H1 (cell line): ENCODE measurements around the gene ACSL6. TPM values are rescaled to one million over a fixed set of nuclear protein-coding genes. Genes with fewer than 3 reads are reported as not detected.

Experiments
- CTCF ChIA-PET: fragments of 300-600 bp; sonication (Branson Sonifier 250); formaldehyde crosslinking; loops from one replicate; lab custom pipeline; 2021; ENCODE audit not compliant: partially characterized antibody; lab: Charles Lee
- POLR2A ChIA-PET: fragments of 300-600 bp; sonication (Branson Sonifier 250); formaldehyde crosslinking; loops from one replicate; lab custom pipeline; 2021; ENCODE audit warnings: inconsistent platforms; ENCODE audit not compliant: partially characterized antibody; lab: Charles Lee
- DNase-seq, 2 experiments: peaks; one replicate each; pipeline versions ENCODE4 v3.0.0 to v3.0.0-alpha.2; 2010 to 2022; ENCODE audit warnings: low spot score in 2 of 2, low read depth in 1 of 2, mixed read lengths in 1 of 2
- FAIRE-seq: peaks from 2 replicates; lab custom pipeline; 2011; peaks lifted over from hg19 to GRCh38; lab: Jason Lieb, UNC
- H2AFZ ChIP-seq: 2 replicates; pipeline ENCODE4 v1.8.1; 2012; ENCODE audit warnings: low read length, inconsistent platforms
- H2AK5ac ChIP-seq: 2 replicates; pipeline ENCODE4 v1.6.1; 2013; ENCODE audit warnings: low read depth, low read length
- H2BK120ac ChIP-seq: replicated peaks from 2 replicates; pipeline ENCODE3; 2013; ENCODE audit warnings: low read depth, low read length, inconsistent platforms
- H2BK12ac ChIP-seq: 2 replicates; pipeline ENCODE4 v1.6.1; 2013; ENCODE audit warnings: low read depth, low read length
- H2BK15ac ChIP-seq: 2 replicates; pipeline ENCODE4 v1.6.1; 2013; ENCODE audit warnings: low read length
- H2BK20ac ChIP-seq: 2 replicates; pipeline ENCODE4 v1.6.1; 2013; ENCODE audit warnings: low read length
- H2BK5ac ChIP-seq: 2 replicates; pipeline ENCODE4 v1.6.1; 2013; ENCODE audit warnings: low read depth, low read length
- H3K14ac ChIP-seq: 2 replicates; pipeline ENCODE4 v1.6.1; 2013; ENCODE audit warnings: inconsistent platforms; ENCODE audit not compliant: insufficient read length
- H3K18ac ChIP-seq: 2 replicates; pipeline ENCODE4 v1.6.1; 2013; ENCODE audit warnings: low read length; ENCODE audit errors: extremely low read depth
- H3K23ac ChIP-seq: 2 replicates; pipeline ENCODE4 v1.6.1; 2013; ENCODE audit warnings: inconsistent platforms; ENCODE audit not compliant: insufficient read length
- H3K23me2 ChIP-seq: 2 replicates; pipeline ENCODE4 v1.6.1; 2013; ENCODE audit warnings: low read depth, low read length
- H3K27ac ChIP-seq: 2 replicates; pipeline ENCODE4 v1.6.1; 2011; ENCODE audit warnings: low read depth, low read length, inconsistent platforms
- H3K27me3 ChIP-seq, 4 experiments: replicated peaks in 1 of 4; 1 replicate in 1 of 4; 2 replicates in 3 of 4; pipeline versions ENCODE4 v1.6.1 to v1.8.1; 2011 to 2013; ENCODE audit warnings: low read length in 3 of 4, mild to moderate bottlenecking in 3 of 4, inconsistent platforms in 2 of 4, mixed read lengths in 2 of 4, moderate library complexity in 1 of 4; ENCODE audit not compliant: control insufficient read depth in 3 of 4, insufficient read depth in 3 of 4; ENCODE audit errors: extremely low read depth in 1 of 4
- H3K36me3 ChIP-seq, 4 experiments: 2 replicates each; pipeline versions ENCODE4 v1.6.1 to v1.8.1; 2011 to 2013; ENCODE audit warnings: mild to moderate bottlenecking in 4 of 4, low read length in 3 of 4, moderate library complexity in 2 of 4, control low read depth in 1 of 4, inconsistent platforms in 1 of 4; ENCODE audit not compliant: insufficient read depth in 4 of 4, control insufficient read depth in 2 of 4
- H3K4ac ChIP-seq: replicated peaks from 2 replicates; pipeline ENCODE3; 2013; ENCODE audit warnings: low read length, low read depth, mixed read lengths, inconsistent platforms; ENCODE audit not compliant: insufficient read length
- H3K4me1 ChIP-seq, 4 experiments: replicated peaks in 1 of 4; 1 replicate in 1 of 4; 2 replicates in 3 of 4; pipeline versions ENCODE4 v1.6.1 to v1.8.1; 2011 to 2013; ENCODE audit warnings: low read length in 3 of 4, inconsistent platforms in 2 of 4, mixed read lengths in 1 of 4; ENCODE audit not compliant: insufficient read depth in 4 of 4, control insufficient read depth in 3 of 4
- H3K4me2 ChIP-seq, 2 experiments: 2 replicates each; pipeline versions ENCODE4 v1.6.1 to v1.8.1; 2011 to 2013; ENCODE audit warnings: low read depth in 2 of 2, low read length in 2 of 2, control low read depth in 1 of 2, inconsistent platforms in 1 of 2, mild to moderate bottlenecking in 1 of 2; ENCODE audit not compliant: insufficient read depth in 1 of 2
- H3K4me3 ChIP-seq, 4 experiments: fragments of 200-600, 300-600 bp in 1 of 4; sonication (generic), shearing (Covaris generic), sonication (Bioruptor Twin) in 1 of 4; 2 replicates each; pipeline versions ENCODE4 v1.5.1 to v1.8.1; 2011 to 2016; ENCODE audit warnings: low read length in 4 of 4, low read depth in 3 of 4, control low read depth in 2 of 4, inconsistent platforms in 2 of 4, mild to moderate bottlenecking in 2 of 4, mixed read lengths in 1 of 4, moderate library complexity in 1 of 4; ENCODE audit not compliant: insufficient read depth in 2 of 4; ENCODE audit errors: extremely low read depth in 1 of 4
- H3K56ac ChIP-seq: replicated peaks from 2 replicates; pipeline ENCODE3; 2013; ENCODE audit warnings: low read depth, mild to moderate bottlenecking, mixed read lengths, low read length, inconsistent platforms; ENCODE audit not compliant: insufficient read length
- H3K79me1 ChIP-seq: 2 replicates; pipeline ENCODE4 v1.6.1; 2013; ENCODE audit warnings: low read depth, low read length, control low read depth
- H3K79me2 ChIP-seq, 2 experiments: 2 replicates each; pipeline versions ENCODE4 v1.6.1 to v1.8.1; 2012 to 2013; ENCODE audit warnings: low read length in 2 of 2, mild to moderate bottlenecking in 2 of 2, inconsistent platforms in 1 of 2; ENCODE audit not compliant: insufficient read depth in 2 of 2, control insufficient read depth in 1 of 2
- H3K9ac ChIP-seq, 4 experiments: replicated peaks in 1 of 4; 1 replicate in 1 of 4; 2 replicates in 3 of 4; pipeline versions ENCODE4 v1.6.1 to v1.8.1; 2011 to 2013; ENCODE audit warnings: low read depth in 3 of 4, low read length in 3 of 4, control low read depth in 2 of 4, mild to moderate bottlenecking in 2 of 4, moderate library complexity in 2 of 4, inconsistent platforms in 1 of 4; ENCODE audit errors: extremely low read depth in 1 of 4
- H3K9me3 ChIP-seq, 2 experiments: 2 replicates each; pipeline versions ENCODE4 v1.6.1 to v1.8.1; 2012 to 2013; ENCODE audit warnings: mild to moderate bottlenecking in 2 of 2, moderate library complexity in 2 of 2, control low read depth in 1 of 2, inconsistent platforms in 1 of 2, low read depth in 1 of 2, low read length in 1 of 2, mixed read lengths in 1 of 2; ENCODE audit not compliant: insufficient read depth in 2 of 2
- H4K20me1 ChIP-seq, 2 experiments: replicated peaks in 1 of 2; 2 replicates each; pipeline versions ENCODE3 to v1.8.1; 2011 to 2013; ENCODE audit warnings: inconsistent platforms in 2 of 2, low read length in 2 of 2, mild to moderate bottlenecking in 1 of 2; ENCODE audit not compliant: insufficient read depth in 2 of 2, control insufficient read depth in 1 of 2
- H4K5ac ChIP-seq: 2 replicates; pipeline ENCODE4 v1.6.1; 2013; ENCODE audit warnings: low read length, low read depth, mixed read lengths, inconsistent platforms; ENCODE audit not compliant: insufficient read length
- H4K8ac ChIP-seq: 2 replicates; pipeline ENCODE4 v1.8.0; 2013; ENCODE audit warnings: mild to moderate bottlenecking, moderate library complexity, low read length, inconsistent platforms; ENCODE audit not compliant: insufficient read depth; ENCODE audit errors: extremely low read depth
- H4K91ac ChIP-seq: replicated peaks from 2 replicates; pipeline ENCODE3; 2013; ENCODE audit warnings: low read length, mixed read lengths, inconsistent platforms; ENCODE audit not compliant: insufficient read length
- BCL11A ChIP-seq, 2 experiments: IDR thresholded peaks; one replicate each; pipeline ENCODE4 v1.6.1; 2011; ENCODE audit warnings: low read depth in 2 of 2, low read length in 2 of 2, mild to moderate bottlenecking in 2 of 2
- CBX5 ChIP-seq: fragments of 300-800, 300-1000 bp; sonication (generic); IDR thresholded peaks from 2 replicates; pipeline ENCODE4 v1.7.1; 2016; ENCODE audit warnings: antibody characterized with exemption, low read length, low read depth
- CHD1 ChIP-seq: IDR thresholded peaks from 2 replicates; pipeline ENCODE4 v1.6.1; 2012; ENCODE audit warnings: low read depth, low read length, improper control_type of control experiment
- CREB1 ChIP-seq: IDR thresholded peaks from 2 replicates; pipeline ENCODE4 v1.6.1; 2012; ENCODE audit warnings: inconsistent platforms
- E2F6 ChIP-seq: IDR thresholded peaks from 2 replicates; pipeline ENCODE4 v1.6.1; 2012; ENCODE audit warnings: inconsistent platforms
- EZH2 ChIP-seq: fragments of 200-600 bp; sonication (generic); IDR thresholded peaks from 2 replicates; pipeline ENCODE4 v1.7.1; 2012; ENCODE audit warnings: low read depth, mild to moderate bottlenecking, moderate library complexity, low read length, inconsistent platforms; ENCODE audit not compliant: severe bottlenecking
- HDAC6 ChIP-seq: IDR thresholded peaks from one replicate; pipeline ENCODE4 v1.7.1; 2012; ENCODE audit warnings: low read depth, mild to moderate bottlenecking, inconsistent platforms, low read length, moderate library complexity
- JUND ChIP-seq: IDR thresholded peaks from 2 replicates; pipeline ENCODE4 v1.6.1; 2011; ENCODE audit warnings: mild to moderate bottlenecking, improper control_type of control experiment, low read length
- PHF8 ChIP-seq: fragments of 200-600 bp; sonication (generic); conservative IDR thresholded peaks from 2 replicates; pipeline ENCODE4 v1.7.1; 2012; ENCODE audit warnings: low read depth, mild to moderate bottlenecking, inconsistent platforms, low read length, moderate library complexity
- RFX5 ChIP-seq: IDR thresholded peaks from 2 replicates; pipeline ENCODE4 v1.6.1; 2011; ENCODE audit warnings: low read depth, low read length, improper control_type of control experiment, borderline replicate concordance
- SIX5 ChIP-seq: IDR thresholded peaks from 2 replicates; pipeline ENCODE4 v1.6.1; 2011; ENCODE audit warnings: mild to moderate bottlenecking, low read depth, low read length
- SP4 ChIP-seq: IDR thresholded peaks from 2 replicates; pipeline ENCODE4 v1.6.1; 2012; ENCODE audit warnings: low read length, inconsistent platforms
- SRF ChIP-seq: IDR thresholded peaks from 2 replicates; pipeline ENCODE4 v1.6.1; 2011; ENCODE audit warnings: mild to moderate bottlenecking, low read depth, low read length, moderate library complexity
- TCF12 ChIP-seq: IDR thresholded peaks from 2 replicates; pipeline ENCODE4 v1.6.1; 2011; ENCODE audit warnings: low read depth, mild to moderate bottlenecking, low read length
- YY1 ChIP-seq: IDR thresholded peaks from 2 replicates; pipeline ENCODE4 v1.6.1; 2011; ENCODE audit warnings: low read depth, mild to moderate bottlenecking, low read length
- WGBS, 2 experiments: shearing (Covaris generic) in 1 of 2; methylation state at CpG; one replicate each; pipeline versions ENCODE4 v1.1.6 to v1.1.7; 2013 to 2015; ENCODE audit warnings: low lambda C conversion rate in 2 of 2, mixed read lengths in 2 of 2, inconsistent platforms in 1 of 2, low coverage in 1 of 2, missing lambda C conversion rate in 1 of 2; ENCODE audit not compliant: insufficient replicate concordance in 2 of 2, insufficient coverage in 1 of 2, insufficient read length in 1 of 2; ENCODE audit errors: extremely low coverage in 1 of 2, missing lambda C conversion rate in 1 of 2; 5-methylcytosine and 5-hydroxymethylcytosine counted together
- polyA plus RNA-seq, 7 experiments: library from polyadenylated mRNA; depleted of rRNA in 3 of 7; stranded (reverse) in 5 of 7; unstranded in 2 of 7; fragments of >200 nt in 5 of 7; fragments of 200-250 nt in 2 of 7; gene quantifications; 1 replicate in 5 of 7; 2 replicates in 1 of 7; 4 replicates in 1 of 7; pipeline versions ENCODE4 v1.2.1 to v1.2.3, GENCODE V29; 2011 to 2013; ENCODE audit warnings: missing spikeins in 2 of 7, mixed read lengths in 2 of 7
- total RNA-seq: library from RNA; stranded (reverse); fragmentation: NEBNext Ultra II Directional; extraction: Animal tissue kit (Norgen Biotek cat#: 25700); gene quantifications from 2 replicates; pipeline ENCODE4 v1.2.1, GENCODE V29; 2021

The ACSL6 gene
- total and polyA plus RNA-seq, 2 of the 8 experiments (the other 6 are each of a cell fraction or from before 2014, with no cell fraction given), result 2.3 to 2.4 TPM

- H3K18ac ChIP-seq, result no peak overlapping the region
- H2AFZ ChIP-seq, result no peak overlapping the region
- no peaks in the 10 kb centered on the region for H3K79me1 ChIP-seq
- WGBS, 2 experiments, result 79% methylated on average over 4 of the region's 4 CpGs; no CpG with 5 or more reads in 1 of the 2 experiments
- no peak overlapping the region for H3K4ac ChIP-seq
- no peak overlapping the region for H2BK12ac ChIP-seq
- H2BK5ac ChIP-seq, result no peak overlapping the region
- no peak for TF ChIP-seq BCL11A (IDR thresholded peaks at IDR 0.05; ENCODE audit: low read depth in 2 of 2, low read length in 2 of 2)
- TF ChIP-seq TCF12, result no peak
- no peak for TF ChIP-seq SRF
- TF ChIP-seq RFX5, result no peak
- TF ChIP-seq PHF8, result no peak
- no peak for TF ChIP-seq CHD1
- no peak for TF ChIP-seq EZH2
- no peak for TF ChIP-seq YY1
- TF ChIP-seq CBX5, result no peak
- TF ChIP-seq HDAC6, result no peak
- no peak for TF ChIP-seq SIX5
- no peak for TF ChIP-seq JUND
- no peak for TF ChIP-seq SP4
- no peak for TF ChIP-seq CREB1
- TF ChIP-seq E2F6, result no peak
- no peaks in the 10 kb centered on the region for H3K9me3 ChIP-seq
- no peak overlapping the region for H3K56ac ChIP-seq
- no peak overlapping the region for H2BK20ac ChIP-seq
- no peak overlapping the region for H3K4me3 ChIP-seq
- ChIA-PET POLR2A (no interaction called here), CTCF (no interaction called here)
- H4K20me1 ChIP-seq, result no peaks in the 10 kb centered on the region
- no peaks in the 10 kb centered on the region for H3K27me3 ChIP-seq
- no peak overlapping the region for H3K4me2 ChIP-seq
- no peak overlapping the region for H2BK120ac ChIP-seq
- H3K9ac ChIP-seq, result no peak overlapping the region
- no peaks in the 10 kb centered on the region for H3K23me2 ChIP-seq
- H3K14ac ChIP-seq, result no peak overlapping the region
- H3K27ac ChIP-seq, result no peak overlapping the region
- H2AK5ac ChIP-seq, result no peak overlapping the region
- no peak overlapping the region for H4K5ac ChIP-seq
- no peaks in the 10 kb centered on the region for H3K4me1 ChIP-seq
- no peak overlapping the region for H2BK15ac ChIP-seq
- H4K8ac ChIP-seq, result no peak overlapping the region
- no peak for FAIRE-seq
- no peak for DNase-seq
- no peaks in the 10 kb centered on the region for H3K79me2 ChIP-seq
- H3K36me3 ChIP-seq, result no peaks in the 10 kb centered on the region
- no peak overlapping the region for H3K23ac ChIP-seq
- H4K91ac ChIP-seq, result no peak overlapping the region
Observed at GRCh38 chr5:132033122-132033521, 21.7 kb upstream of the ACSL6 start.
